ENCODE measurements around the gene KRTAP4-6. TPM values are rescaled to one million over a fixed set of nuclear protein-coding genes. Genes with fewer than 3 reads are reported as not detected.
"Not testable (repeated sequence)": the region's sequence is repeated elsewhere in the genome, so short reads cannot be mapped to it uniquely, and the experiment has no call there.

KRTAP4-6 gene
- polyA plus RNA-seq, 3 donors, result not detected

- DNase-seq, result no peak
Observed at GRCh38 chr17:41107941-41108450, 32.3 kb downstream of the KRTAP4-6 start.

GRCh38 chr17:41105347-41105746, 35.0 kb downstream of the KRTAP4-6 start, which contains the start of gene KRTAP4-9:
TSS of gene KRTAP4-9 (plus strand) at chr17:41105389. CDS start at chr17:41105389, 0 bp downstream.
- not testable (repeated sequence) for DNase-seq

- DNase-seq, result not testable (repeated sequence)
Observed at GRCh38 chr17:41104386-41105038, 35.8 kb downstream of the KRTAP4-6 start.

- no peak for DNase-seq
Observed at GRCh38 chr17:41103896-41104295, 36.4 kb downstream of the KRTAP4-6 start.

GRCh38 chr17:41101586-41102259, 38.6 kb downstream of the KRTAP4-6 start, which contains the start of gene KRTAP4-16:
TSS of gene KRTAP4-16 (minus strand) at chr17:41102209. CDS start at chr17:41102209, 0 bp downstream.
- no peak for DNase-seq

GRCh38 chr17:41099682-41100480, 40.5 kb downstream of the KRTAP4-6 start:
- not testable (repeated sequence) for DNase-seq

- DNase-seq, result no peak
Observed at GRCh38 chr17:41098481-41098880, 41.9 kb downstream of the KRTAP4-6 start.

GRCh38 chr17:41098042-41098441, 42.3 kb downstream of the KRTAP4-6 start, which contains the start of gene KRTAP4-8:
TSS of gene KRTAP4-8 (minus strand) at chr17:41098142. CDS start at chr17:41098084, 58 bp downstream.
- DNase-seq, result no peak

GRCh38 chr17:41096055-41096454, 44.3 kb downstream of the KRTAP4-6 start:
- no peak for DNase-seq

Other genes with a start within 250 kb of the KRTAP4-6 start
- gene KRT23, start 202.9 kb downstream of the KRTAP4-6 start, polyA plus RNA-seq (ENCODE audit: insufficient read length in 3 of 3), result under 1 TPM; 0.71 to 1.00 (median 0.91) TPM
- not detected for gene KRT39, start 173.6 kb downstream of the KRTAP4-6 start, polyA plus RNA-seq (ENCODE audit: insufficient read length in 3 of 3)
- gene KRT40, start 156.2 kb downstream of the KRTAP4-6 start, polyA plus RNA-seq (ENCODE audit: insufficient read length in 3 of 3), result under 1 TPM in 1 of 3 donors, not detected in 2; 0.12 TPM
- not detected for gene KRTAP3-3, start 146.4 kb downstream of the KRTAP4-6 start, polyA plus RNA-seq (ENCODE audit: insufficient read length in 3 of 3)
- not detected for gene KRTAP3-2, start 140.6 kb downstream of the KRTAP4-6 start, polyA plus RNA-seq (ENCODE audit: insufficient read length in 3 of 3)
- not detected for gene KRTAP3-1, start 131.4 kb downstream of the KRTAP4-6 start, polyA plus RNA-seq (ENCODE audit: insufficient read length in 3 of 3)
- not detected for gene KRTAP1-5, start 113.3 kb downstream of the KRTAP4-6 start, polyA plus RNA-seq (ENCODE audit: insufficient read length in 3 of 3)
- gene KRTAP1-4, start 110.3 kb downstream of the KRTAP4-6 start, polyA plus RNA-seq (ENCODE audit: insufficient read length in 3 of 3), result not detected
- not detected for gene KRTAP1-3, start 105.7 kb downstream of the KRTAP4-6 start, polyA plus RNA-seq (ENCODE audit: insufficient read length in 3 of 3)
- gene KRTAP1-1, start 99.1 kb downstream of the KRTAP4-6 start, polyA plus RNA-seq (ENCODE audit: insufficient read length in 3 of 3), result not detected
- gene KRTAP2-1, start 93.2 kb downstream of the KRTAP4-6 start, polyA plus RNA-seq (ENCODE audit: insufficient read length in 3 of 3), result not detected
- gene KRTAP2-2, start 85.3 kb downstream of the KRTAP4-6 start, polyA plus RNA-seq (ENCODE audit: insufficient read length in 3 of 3), result not detected
- not detected for gene KRTAP2-3, start 80.4 kb downstream of the KRTAP4-6 start, polyA plus RNA-seq (ENCODE audit: insufficient read length in 3 of 3)
- gene KRTAP2-4, start 74.7 kb downstream of the KRTAP4-6 start, polyA plus RNA-seq (ENCODE audit: insufficient read length in 3 of 3), result not detected
- not detected for gene KRTAP4-7, start 56.4 kb downstream of the KRTAP4-6 start, polyA plus RNA-seq (ENCODE audit: insufficient read length in 3 of 3)
- not detected for gene KRTAP4-8, start 42.4 kb downstream of the KRTAP4-6 start, polyA plus RNA-seq (ENCODE audit: insufficient read length in 3 of 3)
- not detected for gene KRTAP4-16, start 38.3 kb downstream of the KRTAP4-6 start, polyA plus RNA-seq (ENCODE audit: insufficient read length in 3 of 3)
- gene KRTAP4-9, start 35.2 kb downstream of the KRTAP4-6 start, polyA plus RNA-seq (ENCODE audit: insufficient read length in 3 of 3), result not detected
- not detected for gene KRTAP4-11, start 22.2 kb downstream of the KRTAP4-6 start, polyA plus RNA-seq (ENCODE audit: insufficient read length in 3 of 3)
- not detected for gene KRTAP4-12, start 16.4 kb downstream of the KRTAP4-6 start, polyA plus RNA-seq (ENCODE audit: insufficient read length in 3 of 3)
- gene KRTAP4-5, start 9.3 kb upstream of the KRTAP4-6 start, polyA plus RNA-seq (ENCODE audit: insufficient read length in 3 of 3), result not detected
- gene KRTAP4-4, start 20.2 kb upstream of the KRTAP4-6 start, polyA plus RNA-seq (ENCODE audit: insufficient read length in 3 of 3), result not detected
- gene KRTAP4-3, start 27.7 kb upstream of the KRTAP4-6 start, polyA plus RNA-seq (ENCODE audit: insufficient read length in 3 of 3), result not detected
- not detected for gene KRTAP4-2, start 37.7 kb upstream of the KRTAP4-6 start, polyA plus RNA-seq (ENCODE audit: insufficient read length in 3 of 3)
- not detected for gene KRTAP4-1, start 44.4 kb upstream of the KRTAP4-6 start, polyA plus RNA-seq (ENCODE audit: insufficient read length in 3 of 3)
- not detected for gene KRTAP9-1, start 49.3 kb upstream of the KRTAP4-6 start, polyA plus RNA-seq (ENCODE audit: insufficient read length in 3 of 3)
- not detected for gene KRTAP9-2, start 86.1 kb upstream of the KRTAP4-6 start, polyA plus RNA-seq (ENCODE audit: insufficient read length in 3 of 3)
- gene KRTAP9-3, start 91.9 kb upstream of the KRTAP4-6 start, polyA plus RNA-seq (ENCODE audit: insufficient read length in 3 of 3), result not detected
- gene KRTAP9-8, start 97.5 kb upstream of the KRTAP4-6 start, polyA plus RNA-seq (ENCODE audit: insufficient read length in 3 of 3), result not detected
- not detected for gene KRTAP9-4, start 109.1 kb upstream of the KRTAP4-6 start, polyA plus RNA-seq (ENCODE audit: insufficient read length in 3 of 3)
- not detected for gene KRTAP9-9, start 114.8 kb upstream of the KRTAP4-6 start, polyA plus RNA-seq (ENCODE audit: insufficient read length in 3 of 3)
- gene KRTAP9-6, start 124.8 kb upstream of the KRTAP4-6 start, polyA plus RNA-seq (ENCODE audit: insufficient read length in 3 of 3), result under 1 TPM in 2 of 3 donors, not detected in 1; 0.09 to 0.22 TPM
- gene KRTAP9-7, start 135.2 kb upstream of the KRTAP4-6 start, polyA plus RNA-seq (ENCODE audit: insufficient read length in 3 of 3), result not detected
- not detected for gene KRTAP29-1, start 162.3 kb upstream of the KRTAP4-6 start, polyA plus RNA-seq (ENCODE audit: insufficient read length in 3 of 3)
- gene KRTAP16-1, start 168.8 kb upstream of the KRTAP4-6 start, polyA plus RNA-seq (ENCODE audit: insufficient read length in 3 of 3), result not detected
- gene KRTAP17-1, start 175.2 kb upstream of the KRTAP4-6 start, polyA plus RNA-seq (ENCODE audit: insufficient read length in 3 of 3), result not detected
- under 1 TPM in 1 of 3 donors, not detected in 2; 0.18 TPM for gene KRT33A, start 210.3 kb upstream of the KRTAP4-6 start, polyA plus RNA-seq (ENCODE audit: insufficient read length in 3 of 3)
- gene KRT33B, start 229.3 kb upstream of the KRTAP4-6 start, polyA plus RNA-seq (ENCODE audit: insufficient read length in 3 of 3), result not detected
- gene KRT34, start 241.8 kb upstream of the KRTAP4-6 start, polyA plus RNA-seq (ENCODE audit: insufficient read length in 3 of 3), result not detected

Data from renal pelvis (tissue), 4 donors.